Testis (tissue), 3 donors: ENCODE results near the gene NR5A1. TPM values are rescaled to one million over a fixed set of nuclear protein-coding genes. Genes with fewer than 3 reads are reported as not detected.

Source experiments
- DNase-seq: peaks from one replicate; pipeline ENCODE4 v3.0.0-alpha.2; 2019
- H3K27ac ChIP-seq, 2 donors: fragments of 200-600 bp; sonication (generic); one replicate each; pipeline ENCODE4 v1.5.1; 2019
- H3K27me3 ChIP-seq: fragments of 200-600 bp; sonication (generic); one replicate; pipeline ENCODE4 v1.5.1; 2019
- H3K36me3 ChIP-seq: fragments of 200-600 bp; sonication (generic); one replicate; pipeline ENCODE4 v1.5.1; 2017; ENCODE audit warnings: low read depth; ENCODE audit errors: missing control alignments
- H3K4me1 ChIP-seq: fragments of 200-600 bp; sonication (generic); one replicate; pipeline ENCODE4 v1.5.1; 2019
- H3K4me3 ChIP-seq, 2 donors: fragments of 200-600 bp; sonication (generic); one replicate each; pipeline ENCODE4 v1.5.1; 2017 to 2019
- H3K9me3 ChIP-seq: fragments of 200-600 bp; sonication (generic); one replicate; pipeline ENCODE4 v1.5.1; 2017
- POLR2A ChIP-seq: fragments of 450-650 bp; IDR thresholded peaks from one replicate; pipeline ENCODE4 v1.6.1; 2017; ENCODE audit warnings: antibody characterized with exemption, mild to moderate bottlenecking, moderate library complexity
- WGBS, 2 donors: methylation state at CpG; one replicate each; pipeline ENCODE4 v1.1.5; 2018; 5-methylcytosine and 5-hydroxymethylcytosine counted together
- intact Hi-C: fragments of 100-400 bp; cut with DNase I; formaldehyde crosslinking; loops from one replicate; pipeline ENCODE4 v1.15.1; 2023; ENCODE audit warnings: low total_unique reads
- polyA plus RNA-seq: library from polyadenylated mRNA; stranded (reverse); fragments of 350-450 nt; fragmentation: Illumina TruSeq; extraction: RNeasy Lipid Tissue Mini Kit (QIAGEN cat#74804); gene quantifications from one replicate; pipeline ENCODE4 v1.2.3, GENCODE V29; 2014; ENCODE audit warnings: low read depth, low replicate concordance; ENCODE audit not compliant: insufficient read depth
- total RNA-seq, 2 donors: library from RNA; depleted of rRNA; stranded (reverse); fragments of >200 nt; gene quantifications; one replicate each; pipeline ENCODE4 v1.2.3, GENCODE V29; 2016
- TF ChIP-seq, protein P1 (sequence below), 3 experiments: fragments of 450-650 bp in 2 of 3; fragments of 200-600 bp in 1 of 3; sonication (generic) in 1 of 3; IDR thresholded peaks; one replicate each; pipeline ENCODE4 v1.5.1; 2016 to 2019; ENCODE audit warnings: antibody characterized with exemption in 3 of 3, mild to moderate bottlenecking in 2 of 3, moderate library complexity in 1 of 3

Gene NR5A1
- total and polyA plus RNA-seq, 3 donors from 2014 or later = 28.7 to 65.2 (median 43.5) TPM

DNA sequence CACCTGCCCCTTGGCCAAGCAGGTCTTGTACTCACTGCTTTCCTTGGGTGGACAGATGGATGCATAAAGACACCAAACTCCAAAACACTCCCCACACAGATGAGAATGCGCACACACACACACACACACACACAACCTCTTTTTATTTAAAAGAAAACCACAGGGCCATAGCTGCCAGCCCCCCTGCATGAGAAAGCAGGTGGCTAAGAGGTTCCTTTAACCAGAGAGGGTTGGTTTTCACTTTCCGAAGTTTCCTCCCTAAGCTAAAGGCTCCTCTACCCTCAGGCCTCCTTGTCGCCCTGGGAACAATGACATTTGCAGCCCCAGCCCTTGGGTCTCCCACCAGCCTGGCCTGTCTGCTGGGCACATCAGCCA lies 11.1 kb downstream of the NR5A1 start:
- H3K27ac ChIP-seq = no peak overlapping the region
- WGBS, 2 donors = 80 to 90% methylated on average over 3 of the region's 3 CpGs

DNA sequence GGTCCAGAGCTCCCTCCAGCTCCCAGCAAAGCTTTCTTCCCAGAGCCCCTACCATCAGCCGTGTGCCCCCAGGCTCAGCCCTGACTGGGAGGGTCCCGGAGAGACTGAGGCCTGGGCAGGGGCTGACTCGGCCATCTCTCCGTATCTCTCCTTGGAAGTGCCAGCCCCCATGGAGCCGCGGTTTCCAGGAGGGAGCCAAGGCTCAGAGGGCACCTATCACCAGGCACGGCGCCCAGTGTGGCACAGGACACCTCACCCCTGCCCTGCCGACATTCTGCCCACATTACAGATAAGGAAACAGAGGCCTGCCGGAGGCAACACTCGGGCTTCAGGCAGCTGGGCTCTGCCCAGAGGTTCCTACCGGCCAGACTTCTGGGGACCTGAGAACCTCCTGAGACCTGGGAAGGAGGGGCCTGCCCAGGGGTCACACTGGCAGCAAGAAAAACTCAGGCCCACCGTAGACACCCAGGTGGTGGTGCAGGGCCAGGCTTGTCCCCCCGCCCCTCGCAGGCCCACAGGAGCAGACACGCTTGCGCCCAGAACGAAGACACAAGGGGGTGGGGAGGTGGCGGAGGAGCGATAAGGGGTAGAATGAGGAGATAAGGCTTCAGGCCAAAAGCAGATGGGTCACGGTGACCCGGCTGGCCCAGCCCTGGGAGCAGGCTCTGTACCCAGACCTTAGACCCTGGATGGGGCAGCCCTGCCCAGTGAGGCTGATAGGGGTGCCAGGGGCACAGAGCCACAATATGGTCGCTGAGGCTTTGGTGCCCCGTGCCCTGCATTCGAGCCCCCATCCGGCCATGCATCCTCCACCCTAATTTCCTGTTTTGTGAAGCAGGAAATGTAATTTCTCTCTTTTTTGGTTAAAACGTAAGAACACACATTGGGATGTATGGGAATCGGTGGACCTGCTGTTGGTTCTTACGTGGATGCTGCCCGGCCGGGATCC lies 11.8 kb downstream of the NR5A1 start:
- peaks cover 9% of the 10 kb centered on the region for H3K4me1 ChIP-seq
- H3K27ac ChIP-seq = no peak overlapping the region
- H3K27me3 ChIP-seq = no peaks in the 10 kb centered on the region
- intact Hi-C loops = no loop called here
- no peak overlapping the region for H3K4me3 ChIP-seq
- H3K36me3 ChIP-seq = no peaks in the 10 kb centered on the region
- no peak for TF ChIP-seq POLR2A
- TF ChIP-seq, protein P1, sequence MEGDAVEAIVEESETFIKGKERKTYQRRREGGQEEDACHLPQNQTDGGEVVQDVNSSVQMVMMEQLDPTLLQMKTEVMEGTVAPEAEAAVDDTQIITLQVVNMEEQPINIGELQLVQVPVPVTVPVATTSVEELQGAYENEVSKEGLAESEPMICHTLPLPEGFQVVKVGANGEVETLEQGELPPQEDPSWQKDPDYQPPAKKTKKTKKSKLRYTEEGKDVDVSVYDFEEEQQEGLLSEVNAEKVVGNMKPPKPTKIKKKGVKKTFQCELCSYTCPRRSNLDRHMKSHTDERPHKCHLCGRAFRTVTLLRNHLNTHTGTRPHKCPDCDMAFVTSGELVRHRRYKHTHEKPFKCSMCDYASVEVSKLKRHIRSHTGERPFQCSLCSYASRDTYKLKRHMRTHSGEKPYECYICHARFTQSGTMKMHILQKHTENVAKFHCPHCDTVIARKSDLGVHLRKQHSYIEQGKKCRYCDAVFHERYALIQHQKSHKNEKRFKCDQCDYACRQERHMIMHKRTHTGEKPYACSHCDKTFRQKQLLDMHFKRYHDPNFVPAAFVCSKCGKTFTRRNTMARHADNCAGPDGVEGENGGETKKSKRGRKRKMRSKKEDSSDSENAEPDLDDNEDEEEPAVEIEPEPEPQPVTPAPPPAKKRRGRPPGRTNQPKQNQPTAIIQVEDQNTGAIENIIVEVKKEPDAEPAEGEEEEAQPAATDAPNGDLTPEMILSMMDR (IDR thresholded peaks at IDR 0.05) = no peak
- no peak for DNase-seq
- H3K9me3 ChIP-seq = no peaks in the 10 kb centered on the region
- 67 to 72% methylated on average over 21 to 31 of the region's 31 CpGs for WGBS, 2 donors

More for the DNA sequence above, 11.1 kb downstream of the NR5A1 start:
- intact Hi-C loops = no loop called here
- no peaks in the 10 kb centered on the region for H3K36me3 ChIP-seq
- no peak for DNase-seq
- H3K27me3 ChIP-seq = no peaks in the 10 kb centered on the region
- TF ChIP-seq, protein P1 (IDR thresholded peaks at IDR 0.05) = no peak
- TF ChIP-seq POLR2A = no peak
- no peak overlapping the region for H3K4me3 ChIP-seq
- H3K9me3 ChIP-seq = no peaks in the 10 kb centered on the region
- H3K4me1 ChIP-seq = peaks cover 9% of the 10 kb centered on the region

DNA sequence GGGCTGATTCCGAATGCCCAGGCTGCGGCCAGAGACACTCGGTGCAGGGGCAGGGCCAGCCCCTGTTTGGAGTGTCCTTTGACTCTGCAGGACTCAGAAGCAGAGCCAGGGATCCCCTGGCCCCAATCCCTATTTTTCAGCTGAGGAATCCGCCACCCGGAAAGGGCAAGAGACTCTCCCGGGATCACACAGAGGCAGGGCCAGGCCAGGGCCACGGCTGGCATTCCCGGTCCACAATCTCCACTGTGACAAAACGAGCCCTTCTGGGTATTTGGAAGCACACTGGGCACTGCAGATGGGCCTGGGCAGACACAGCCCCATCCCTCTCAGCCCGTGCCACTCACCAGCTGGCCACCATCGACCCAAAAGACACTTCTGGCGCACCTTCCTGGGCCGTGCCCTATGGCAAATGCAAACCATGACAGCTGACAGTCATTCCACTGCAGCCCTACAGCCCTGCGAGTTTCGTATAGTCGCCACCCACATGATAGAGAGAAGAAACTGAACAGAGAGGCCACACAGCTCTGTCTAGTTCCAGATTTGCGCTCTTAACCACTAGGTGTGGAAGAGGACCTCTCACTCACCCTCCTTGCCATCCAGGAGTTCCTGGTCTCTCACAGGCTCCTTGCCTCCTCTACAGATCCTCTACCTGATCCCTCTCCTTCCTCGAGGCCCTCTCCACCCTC lies 13.3 kb downstream of the NR5A1 start:
- Histone ChIP-seq H3K4me1 (peaks cover 9% of the 10 kb centered on the region), H3K27me3 (no peaks in the 10 kb centered on the region), H3K4me3 (no peak overlapping the region), H3K36me3 (no peaks in the 10 kb centered on the region), H3K9me3 (no peaks in the 10 kb centered on the region), H3K27ac (no peak overlapping the region)
- 53 to 88% methylated on average over 6 to 18 of the region's 18 CpGs for WGBS, 2 donors
- no peak for DNase-seq
- no peak for TF ChIP-seq POLR2A
- TF ChIP-seq, protein P1 (IDR thresholded peaks at IDR 0.05) = no peak
- intact Hi-C loops = no loop called here

DNA sequence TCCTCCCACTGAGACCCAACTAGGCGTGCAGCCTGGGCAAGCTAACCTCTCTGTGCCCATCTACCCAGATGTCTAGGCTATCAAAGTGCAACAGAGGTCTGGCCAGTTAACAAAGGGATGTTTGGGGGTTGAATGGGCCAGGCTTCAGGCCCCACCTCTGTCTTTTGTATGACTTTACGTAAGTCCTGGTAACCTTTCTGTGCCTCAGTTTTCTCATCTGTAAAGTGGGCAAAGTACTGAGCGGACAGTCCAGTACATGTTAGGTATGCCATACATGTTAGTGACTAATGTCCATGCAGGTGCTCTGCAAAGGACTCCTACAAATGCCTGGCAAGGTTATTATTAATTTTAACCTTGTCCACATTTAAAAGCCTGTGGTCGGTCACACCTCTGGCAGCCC lies 14.0 kb downstream of the NR5A1 start:
- intact Hi-C loops = no loop called here

More for the DNA sequence above, 14.0 kb downstream of the NR5A1 start:
- 92 to 96% methylated on average over 4 of the region's 4 CpGs for WGBS, 2 donors
- no peaks in the 10 kb centered on the region for H3K27me3 ChIP-seq
- H3K4me1 ChIP-seq = peaks cover 9% of the 10 kb centered on the region
- no peak overlapping the region for H3K27ac ChIP-seq
- no peaks in the 10 kb centered on the region for H3K9me3 ChIP-seq
- TF ChIP-seq POLR2A = no peak
- TF ChIP-seq, protein P1 (IDR thresholded peaks at IDR 0.05) = no peak
- H3K36me3 ChIP-seq = no peaks in the 10 kb centered on the region
- no peak overlapping the region for H3K4me3 ChIP-seq
- DNase-seq = no peak
